Natural killer cell (primary cell): ENCODE measurements around the gene GALNT10. TPM values are rescaled to one million over a fixed set of nuclear protein-coding genes. Genes with fewer than 3 reads are reported as not detected.

Source experiments
- ATAC-seq, 3 donors: fragments of 150-1000 bp in 2 of 3; fragments of 200-7000 bp in 1 of 3; cut with Tn5 transposase; 1 replicate in 1 of 3; 2 replicates in 2 of 3; pipeline ENCODE4 v1.10.0; 2021; ENCODE audit warnings: mild to moderate bottlenecking in 2 of 3, moderate library complexity in 2 of 3
- DNase-seq, 2 donors: peaks; one replicate each; pipeline versions ENCODE4 v3.0.0 to v3.0.0-alpha.2; 2013 to 2021; ENCODE audit warnings: mixed read lengths in 1 of 2
- H3K27ac ChIP-seq: one replicate; pipeline ENCODE4 v1.5.1; 2013; ENCODE audit warnings: mild to moderate bottlenecking, low read length
- H3K27me3 ChIP-seq: one replicate; pipeline ENCODE4 v1.6.1; 2013; ENCODE audit warnings: low read length; ENCODE audit not compliant: control insufficient read depth, insufficient read depth
- H3K36me3 ChIP-seq: one replicate; pipeline ENCODE4 v1.6.1; 2013; ENCODE audit warnings: low read length; ENCODE audit not compliant: control insufficient read depth, insufficient read depth
- H3K4me1 ChIP-seq: one replicate; pipeline ENCODE4 v1.6.1; 2013; ENCODE audit warnings: low read length; ENCODE audit not compliant: control insufficient read depth, insufficient read depth
- H3K4me3 ChIP-seq: one replicate; pipeline ENCODE4 v1.5.1; 2013; ENCODE audit warnings: low read length
- H3K9me3 ChIP-seq: one replicate; pipeline ENCODE4 v1.6.1; 2013; ENCODE audit warnings: low read length; ENCODE audit not compliant: control insufficient read depth, insufficient read depth
- H3K27ac Mint-ChIP-seq, 2 donors: one replicate each; pipeline ENCODE4 v1.8.0; 2022; ENCODE audit warnings: mild to moderate bottlenecking in 2 of 2, mixed read lengths in 2 of 2, moderate library complexity in 1 of 2
- H3K27me3 Mint-ChIP-seq, 2 donors: one replicate each; pipeline ENCODE4 v1.8.0; 2022; ENCODE audit warnings: low read depth in 2 of 2, mixed read lengths in 2 of 2
- H3K36me3 Mint-ChIP-seq: one replicate; pipeline ENCODE4 v1.8.0; 2022; ENCODE audit warnings: mixed read lengths
- H3K4me1 Mint-ChIP-seq, 2 donors: one replicate each; pipeline ENCODE4 v1.8.0; 2022; ENCODE audit warnings: mixed read lengths in 2 of 2
- H3K4me3 Mint-ChIP-seq: one replicate; pipeline ENCODE4 v1.8.0; 2022; ENCODE audit warnings: mild to moderate bottlenecking, moderate library complexity, mixed read lengths
- H3K9me3 Mint-ChIP-seq, 2 donors: one replicate each; pipeline ENCODE4 v1.8.0; 2022; ENCODE audit warnings: mixed read lengths in 2 of 2
- WGBS: methylation state at CpG from one replicate; pipeline ENCODE4 v1.1.7; 2013; ENCODE audit warnings: missing lambda C conversion rate; ENCODE audit not compliant: insufficient coverage; 5-methylcytosine and 5-hydroxymethylcytosine counted together
- intact Hi-C: fragments of 100-400 bp; cut with micrococcal nuclease; formaldehyde crosslinking; loops from one replicate; pipeline ENCODE4 v1.14.2; 2022
- total RNA-seq, 4 donors: library from RNA; stranded (reverse); fragments of 120-200 nt in 1 of 4; gene quantifications; one replicate each; pipeline versions ENCODE4 v1.2.3 to v1.2.4, GENCODE V29; 2013 to 2022
- TF ChIP-seq, protein P1 (sequence below): fragments of 200-600 bp; IDR thresholded peaks from one replicate; pipeline ENCODE4 v1.8.0; 2022; ENCODE audit warnings: antibody characterized with exemption

Gene GALNT10
- total RNA-seq, 3 donors from 2014 or later (not counting 1 experiment from before 2014, with no cell fraction given): 77.0 to 92.6 (median 77.6) TPM

DNA sequence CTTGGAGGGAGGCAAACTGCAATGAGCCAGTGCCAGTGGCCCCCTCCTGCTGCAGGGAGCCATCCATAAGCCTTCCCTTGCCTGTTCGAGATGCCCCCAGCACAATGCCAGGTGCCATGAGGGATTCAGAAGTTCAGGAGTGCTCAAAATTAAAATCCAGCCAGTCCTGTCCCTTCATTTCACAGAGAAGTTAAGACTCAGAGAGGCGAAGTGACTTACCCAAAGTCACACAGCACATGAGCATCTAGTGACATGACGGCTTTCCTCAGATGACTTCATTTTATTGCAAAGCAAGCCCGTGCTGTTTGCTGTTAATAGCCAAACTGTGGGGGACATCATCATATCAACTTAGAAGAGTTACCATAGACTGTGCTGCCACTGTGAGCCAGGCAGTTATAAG lies 185.9 kb downstream of the GALNT10 start:
- Histone ChIP-seq H3K36me3 (peaks cover 37% of the 10 kb centered on the region), H3K4me3 (no peak overlapping the region), H3K4me1 (no peaks in the 10 kb centered on the region), H3K9me3 (no peaks in the 10 kb centered on the region), H3K27me3 (no peaks in the 10 kb centered on the region), H3K27ac (no peak overlapping the region)
- Mint-ChIP-seq H3K36me3 (peaks cover 23% of the 10 kb centered on the region), H3K27me3 (no peaks in the 10 kb centered on the region), H3K4me1 (peaks cover 19% of the 10 kb centered on the region in 2 donors), H3K9me3 (no peaks in the 10 kb centered on the region), H3K4me3 (no peak overlapping the region), H3K27ac (no peak overlapping the region)
- WGBS: 70% methylated on average over 4 of the region's 4 CpGs
- intact Hi-C loops: no loop called here
- ATAC-seq (no peak), DNase-seq (no peak)
- TF ChIP-seq, protein P1, sequence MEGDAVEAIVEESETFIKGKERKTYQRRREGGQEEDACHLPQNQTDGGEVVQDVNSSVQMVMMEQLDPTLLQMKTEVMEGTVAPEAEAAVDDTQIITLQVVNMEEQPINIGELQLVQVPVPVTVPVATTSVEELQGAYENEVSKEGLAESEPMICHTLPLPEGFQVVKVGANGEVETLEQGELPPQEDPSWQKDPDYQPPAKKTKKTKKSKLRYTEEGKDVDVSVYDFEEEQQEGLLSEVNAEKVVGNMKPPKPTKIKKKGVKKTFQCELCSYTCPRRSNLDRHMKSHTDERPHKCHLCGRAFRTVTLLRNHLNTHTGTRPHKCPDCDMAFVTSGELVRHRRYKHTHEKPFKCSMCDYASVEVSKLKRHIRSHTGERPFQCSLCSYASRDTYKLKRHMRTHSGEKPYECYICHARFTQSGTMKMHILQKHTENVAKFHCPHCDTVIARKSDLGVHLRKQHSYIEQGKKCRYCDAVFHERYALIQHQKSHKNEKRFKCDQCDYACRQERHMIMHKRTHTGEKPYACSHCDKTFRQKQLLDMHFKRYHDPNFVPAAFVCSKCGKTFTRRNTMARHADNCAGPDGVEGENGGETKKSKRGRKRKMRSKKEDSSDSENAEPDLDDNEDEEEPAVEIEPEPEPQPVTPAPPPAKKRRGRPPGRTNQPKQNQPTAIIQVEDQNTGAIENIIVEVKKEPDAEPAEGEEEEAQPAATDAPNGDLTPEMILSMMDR: no peak

DNA sequence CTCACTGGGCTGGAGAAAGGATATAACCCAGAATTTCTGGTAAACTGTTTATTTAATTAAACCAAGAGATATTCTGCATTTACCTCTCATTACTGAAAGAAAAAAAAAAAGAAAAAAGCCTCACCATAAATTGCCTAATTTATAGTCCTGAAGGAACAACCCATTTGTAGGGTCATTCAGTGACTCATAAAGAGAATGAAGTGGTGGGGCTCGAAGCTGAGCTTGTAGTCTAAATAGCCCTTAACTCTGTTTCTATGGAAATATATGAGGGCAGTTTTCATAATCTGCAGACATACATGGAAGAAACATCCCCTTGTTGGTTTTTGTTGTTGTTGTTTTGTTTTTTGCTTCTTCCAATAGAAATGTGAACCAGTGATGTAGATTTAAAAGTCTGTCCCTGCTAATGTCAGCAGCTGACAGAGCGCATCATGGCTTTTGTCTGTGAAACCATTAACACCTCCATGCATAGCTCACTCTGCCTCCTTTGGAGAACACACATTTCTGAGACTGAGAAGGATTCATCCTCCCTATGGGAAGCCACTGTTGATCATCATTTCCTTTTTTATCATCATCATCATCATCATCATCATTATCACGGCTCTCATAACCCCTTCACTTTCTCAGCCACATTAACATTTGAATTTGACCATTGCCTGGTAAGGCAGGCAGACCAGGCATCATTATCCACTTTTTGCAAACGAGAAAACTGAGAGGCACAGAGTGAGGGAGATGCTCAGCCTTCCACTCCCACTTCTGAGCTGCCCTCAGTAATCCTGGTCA lies 187.4 kb downstream of the GALNT10 start:
- Histone ChIP-seq H3K27ac (no peak overlapping the region), H3K27me3 (no peaks in the 10 kb centered on the region), H3K9me3 (no peaks in the 10 kb centered on the region), H3K36me3 (peaks cover 42% of the 10 kb centered on the region), H3K4me1 (no peaks in the 10 kb centered on the region), H3K4me3 (no peak overlapping the region)
- 93% methylated on average over 4 of the region's 4 CpGs for WGBS
- no peaks in the 10 kb centered on the region for H3K9me3 Mint-ChIP-seq
- peaks cover 23% of the 10 kb centered on the region for H3K36me3 Mint-ChIP-seq
- no peaks in the 10 kb centered on the region for H3K27me3 Mint-ChIP-seq
- TF ChIP-seq, protein P1: no peak
- H3K4me3 Mint-ChIP-seq: no peak overlapping the region
- DNase-seq (no peak), ATAC-seq (no peak)
- intact Hi-C loops: no loop called here
- no peak overlapping the region for H3K27ac Mint-ChIP-seq
- peaks cover 11 to 18% of the 10 kb centered on the region in 2 donors for H3K4me1 Mint-ChIP-seq

DNA sequence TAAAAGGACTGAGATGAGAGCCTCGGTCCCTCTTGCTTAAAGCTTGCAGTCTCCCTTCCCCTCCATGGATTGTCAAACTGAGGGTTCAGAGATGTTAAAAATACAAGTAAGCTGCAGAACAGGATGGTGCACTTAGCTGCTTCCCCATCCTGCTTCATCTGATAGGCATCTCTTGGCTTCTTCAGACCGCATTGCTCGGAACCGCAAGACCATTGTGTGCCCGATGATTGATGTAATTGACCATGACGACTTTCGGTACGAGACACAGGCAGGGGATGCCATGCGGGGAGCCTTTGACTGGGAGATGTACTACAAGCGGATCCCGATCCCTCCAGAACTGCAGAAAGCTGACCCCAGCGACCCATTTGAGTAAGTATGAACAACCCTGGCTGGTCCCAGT lies 189.7 kb downstream of the GALNT10 start:
- H3K36me3 Mint-ChIP-seq: peaks cover 23% of the 10 kb centered on the region
- ATAC-seq: no peak
- no peak overlapping the region for H3K27ac ChIP-seq
- peaks cover 42% of the 10 kb centered on the region for H3K36me3 ChIP-seq
- 83% methylated on average over 12 of the region's 12 CpGs for WGBS
- intact Hi-C loops: loop anchor here (10.0 kb wide), 1 partner anchor 185 kb away; the partner anchor contains the start of gene GALNT10
- H3K4me1 Mint-ChIP-seq: peaks cover 22 to 36% of the 10 kb centered on the region in 2 donors
- no peak overlapping the region for H3K4me3 ChIP-seq
- H3K4me3 Mint-ChIP-seq: no peak overlapping the region
- peaks cover 21% of the 10 kb centered on the region for H3K4me1 ChIP-seq
- H3K27me3 Mint-ChIP-seq: no peaks in the 10 kb centered on the region
- H3K27me3 ChIP-seq: no peaks in the 10 kb centered on the region
- no peak overlapping the region for H3K27ac Mint-ChIP-seq
- H3K9me3 Mint-ChIP-seq: no peaks in the 10 kb centered on the region
- TF ChIP-seq, protein P1: no peak
- DNase-seq: no peak
- no peaks in the 10 kb centered on the region for H3K9me3 ChIP-seq
